Transverse colon (tissue), 4 donors: ENCODE data around the gene CTAGE9. TPM values are rescaled to one million over a fixed set of nuclear protein-coding genes. Genes with fewer than 3 reads are reported as not detected.

Source experiments
- DNase-seq: peaks from one replicate; pipeline ENCODE4 v3.0.0-alpha.2; 2019
- H3K27ac ChIP-seq, 4 donors: fragments of 200-600 bp; sonication (generic); 2 replicates each; pipeline ENCODE4 v1.5.1; 2016 to 2018; ENCODE audit warnings: inconsistent platforms in 4 of 4
- H3K27me3 ChIP-seq: fragments of 200-600 bp; sonication (generic); 2 replicates; pipeline ENCODE4 v1.5.1; 2017; ENCODE audit warnings: inconsistent platforms
- H3K36me3 ChIP-seq, 4 donors: fragments of 200-600 bp; sonication (generic); 2 replicates each; pipeline ENCODE4 v1.5.1; 2017 to 2019; ENCODE audit warnings: inconsistent platforms in 4 of 4
- H3K4me1 ChIP-seq, 4 donors: fragments of 200-600 bp; sonication (generic); 2 replicates each; pipeline ENCODE4 v1.5.1; 2017 to 2020; ENCODE audit warnings: inconsistent platforms in 4 of 4
- H3K4me3 ChIP-seq, 4 donors: fragments of 200-600 bp; sonication (generic); 1 replicate in 1 of 4; 2 replicates in 3 of 4; pipeline versions ENCODE4 v1.5.1 to v1.6.1; 2017 to 2019; ENCODE audit warnings: inconsistent platforms in 4 of 4
- H3K9me3 ChIP-seq, 2 donors: fragments of 200-600 bp; sonication (generic); 2 replicates each; pipeline ENCODE4 v1.5.1; 2017 to 2019; ENCODE audit warnings: inconsistent platforms in 2 of 2
- CTCF ChIP-seq, 5 experiments: fragments of 200-600 bp in 3 of 5; fragments of 450-650 bp in 2 of 5; sonication (generic) in 3 of 5; IDR thresholded peaks; 1 replicate in 2 of 5; 2 replicates in 3 of 5; pipeline ENCODE4 v1.5.1; 2016 to 2017; ENCODE audit warnings: antibody characterized with exemption in 5 of 5, inconsistent platforms in 3 of 5, mild to moderate bottlenecking in 2 of 5, moderate library complexity in 1 of 5
- EP300 ChIP-seq: sonication (generic); formaldehyde crosslinking; IDR thresholded peaks from one replicate; pipeline ENCODE4 v1.6.1; 2017; ENCODE audit warnings: antibody characterized with exemption, low read depth
- POLR2A ChIP-seq: fragments of 450-650 bp; IDR thresholded peaks from one replicate; pipeline ENCODE4 v1.6.1; 2016; ENCODE audit warnings: antibody characterized with exemption, mild to moderate bottlenecking, moderate library complexity
- POLR2AphosphoS5 ChIP-seq, 3 donors: sonication (generic); formaldehyde crosslinking; IDR thresholded peaks; one replicate each; pipeline ENCODE4 v1.6.1; 2016; ENCODE audit warnings: antibody characterized with exemption in 3 of 3
- WGBS, 2 donors: methylation state at CpG; one replicate each; pipeline ENCODE4 v1.1.5; 2018; ENCODE audit warnings: low coverage in 1 of 2; 5-methylcytosine and 5-hydroxymethylcytosine counted together
- in situ Hi-C, 4 donors: fragments of 200-750 bp; cut with MboI; loops; one replicate each; pipeline versions ENCODE4 v1.15.0 to v1.15.1; 2017; ENCODE audit warnings: low sequenced_read_pairs in 3 of 4, low pct_ligation_motif_present in 1 of 4, low pct_unique_long_range_greater_than_20kb in 1 of 4
- intact Hi-C: fragments of 100-400 bp; cut with DNase I; formaldehyde crosslinking; loops from one replicate; pipeline ENCODE4 v1.15.1; 2023; ENCODE audit warnings: low total_unique reads
- total RNA-seq, 4 donors: library from RNA; depleted of rRNA; stranded (reverse); fragments of >200 nt; gene quantifications; one replicate each; pipeline ENCODE4 v1.1.0, GENCODE V29; 2016

The CTAGE9 gene
- total RNA-seq, 4 donors from 2014 or later = not detected

GRCh38 chr6:131745476-131745875, 34.7 kb upstream of the CTAGE9 start:
- in situ Hi-C loops = no loop called here
- no peaks in the 10 kb centered on the region for H3K36me3 ChIP-seq
- no peak for DNase-seq
- H3K9me3 ChIP-seq = no peaks in the 10 kb centered on the region
- H3K4me1 ChIP-seq = peaks cover 0 to 7% (median 0%) of the 10 kb centered on the region in 4 donors
- no peak overlapping the region for H3K4me3 ChIP-seq
- intact Hi-C loops = no loop called here
- TF ChIP-seq CTCF (IDR thresholded peaks at IDR 0.05) (no peak), POLR2A (no peak), EP300 (no peak), POLR2AphosphoS5 (IDR thresholded peaks at IDR 0.05) (no peak)
- no peaks in the 10 kb centered on the region for H3K27me3 ChIP-seq
- H3K27ac ChIP-seq = no peak overlapping the region
- WGBS, 2 donors = 84 to 85% methylated on average over 5 of the region's 5 CpGs

- intact Hi-C loops = no loop called here
- no peak overlapping the region for H3K4me3 ChIP-seq
- 49 to 58% methylated on average over 6 of the region's 6 CpGs for WGBS, 2 donors
Measured at GRCh38 chr6:131744432-131745287, 33.8 kb upstream of the CTAGE9 start.

GRCh38 chr6:131741688-131742393, 31.0 kb upstream of the CTAGE9 start:
- H3K27ac ChIP-seq = no peak overlapping the region
- 67 to 89% methylated on average over 2 to 3 of the region's 3 CpGs for WGBS, 2 donors
- H3K4me3 ChIP-seq = no peak overlapping the region

More at GRCh38 chr6:131744432-131745287, 33.8 kb upstream of the CTAGE9 start:
- peaks cover 0 to 7% (median 0%) of the 10 kb centered on the region in 4 donors for H3K4me1 ChIP-seq
- no peak overlapping the region for H3K27ac ChIP-seq
- no peaks in the 10 kb centered on the region for H3K27me3 ChIP-seq
- no peaks in the 10 kb centered on the region for H3K36me3 ChIP-seq
- in situ Hi-C loops = no loop called here
- no peak for DNase-seq
- no peak for TF ChIP-seq POLR2A
- TF ChIP-seq POLR2AphosphoS5 (IDR thresholded peaks at IDR 0.05) = no peak
- no peak for TF ChIP-seq CTCF (IDR thresholded peaks at IDR 0.05)
- TF ChIP-seq EP300 = no peak
- H3K9me3 ChIP-seq = no peaks in the 10 kb centered on the region

More at GRCh38 chr6:131741688-131742393, 31.0 kb upstream of the CTAGE9 start:
- intact Hi-C loops = no loop called here
- no peak for DNase-seq
- Histone ChIP-seq H3K4me1 (peaks cover 0 to 7% (median 0%) of the 10 kb centered on the region in 4 donors), H3K9me3 (no peaks in the 10 kb centered on the region), H3K36me3 (no peaks in the 10 kb centered on the region), H3K27me3 (no peaks in the 10 kb centered on the region)
- in situ Hi-C loops = no loop called here
- no peak for TF ChIP-seq EP300
- TF ChIP-seq POLR2A = no peak
- TF ChIP-seq CTCF (IDR thresholded peaks at IDR 0.05) = no peak
- TF ChIP-seq POLR2AphosphoS5 (IDR thresholded peaks at IDR 0.05) = no peak
